Measurements from ENCODE around the gene CHRM4. TPM values are rescaled to one million over a fixed set of nuclear protein-coding genes. Genes with fewer than 3 reads are reported as not detected.

CHRM4 gene
- total RNA-seq, 1 donor from 2014 or later, result not detected

- DNase-seq (ENCODE audit: low spot score), result peak; percentile 77
Measured at GRCh38 chr11:46367244-46367915, 24.2 kb downstream of the CHRM4 start.

- DNase-seq (ENCODE audit: low spot score), result no peak
Measured at GRCh38 chr11:46366661-46367161, 24.9 kb downstream of the CHRM4 start.

- no peak for DNase-seq (ENCODE audit: low spot score)
Measured at GRCh38 chr11:46366260-46366659, 25.3 kb downstream of the CHRM4 start.

- no peak for DNase-seq (ENCODE audit: low spot score)
Measured at GRCh38 chr11:46364791-46365190, 26.8 kb downstream of the CHRM4 start.

GRCh38 chr11:46364056-46364455, 27.5 kb downstream of the CHRM4 start:
- no peak for DNase-seq (ENCODE audit: low spot score)

GRCh38 chr11:46363455-46364005, 28.0 kb downstream of the CHRM4 start:
- DNase-seq (ENCODE audit: low spot score), result no peak

GRCh38 chr11:46363031-46363407, 28.6 kb downstream of the CHRM4 start:
- DNase-seq (ENCODE audit: low spot score), result peak; percentile 68

GRCh38 chr11:46362156-46363030, 29.2 kb downstream of the CHRM4 start:
- DNase-seq (ENCODE audit: low spot score), result no peak

- peak; percentile 60 for DNase-seq (ENCODE audit: low spot score)
Measured at GRCh38 chr11:46361283-46362155, 30.1 kb downstream of the CHRM4 start.

- DNase-seq (ENCODE audit: low spot score), result no peak
Measured at GRCh38 chr11:46360878-46361277, 30.7 kb downstream of the CHRM4 start.

- no peak for DNase-seq (ENCODE audit: low spot score)
Measured at GRCh38 chr11:46359953-46360352, 31.6 kb downstream of the CHRM4 start.

- no peak for DNase-seq (ENCODE audit: low spot score)
Measured at GRCh38 chr11:46357483-46357936, 34.1 kb downstream of the CHRM4 start.

- no peak for DNase-seq (ENCODE audit: low spot score)
Measured at GRCh38 chr11:46356924-46357482, 34.6 kb downstream of the CHRM4 start.

GRCh38 chr11:46353698-46354097, 37.9 kb downstream of the CHRM4 start:
- no peak for DNase-seq (ENCODE audit: low spot score)

- DNase-seq (ENCODE audit: low spot score), result peak; percentile 46
Measured at GRCh38 chr11:46352063-46352841, 39.3 kb downstream of the CHRM4 start.

- no peak for DNase-seq (ENCODE audit: low spot score)
Measured at GRCh38 chr11:46351606-46352005, 40.0 kb downstream of the CHRM4 start.

GRCh38 chr11:46351148-46351547, 40.4 kb downstream of the CHRM4 start:
- no peak for DNase-seq (ENCODE audit: low spot score)

GRCh38 chr11:46350695-46351094, 40.9 kb downstream of the CHRM4 start:
- no peak for DNase-seq (ENCODE audit: low spot score)

GRCh38 chr11:46348566-46349401, 42.8 kb downstream of the CHRM4 start:
- no peak for DNase-seq (ENCODE audit: low spot score)

Data from mucosa of gallbladder (tissue), 1 donor.